Tibial nerve (tissue), 4 donors: ENCODE results near the gene PPP6R2. TPM values are rescaled to one million over a fixed set of nuclear protein-coding genes. Genes with fewer than 3 reads are reported as not detected.
A peak's percentile ranks its signal among the peaks of the same experiment; 100 is the strongest.

ENCODE experiments used
- DNase-seq, 2 donors: peaks; one replicate each; pipeline ENCODE4 v3.0.0-alpha.2; 2019; ENCODE audit warnings: low spot score in 2 of 2
- H3K27ac ChIP-seq, 4 donors: fragments of 200-600 bp; sonication (generic) in 3 of 4; one replicate each; pipeline ENCODE4 v1.5.1; 2017 to 2019; ENCODE audit warnings: mild to moderate bottlenecking in 1 of 4
- H3K27me3 ChIP-seq, 2 donors: fragments of 200-600 bp; sonication (generic) in 1 of 2; one replicate each; pipeline versions ENCODE4 v1.5.1 to v1.6.0; 2017 to 2019
- H3K36me3 ChIP-seq, 3 donors: fragments of 200-600 bp; sonication (generic); one replicate each; pipeline ENCODE4 v1.5.1; 2018 to 2019
- H3K4me1 ChIP-seq, 4 donors: fragments of 200-600 bp; sonication (generic) in 3 of 4; one replicate each; pipeline ENCODE4 v1.5.1; 2017 to 2019
- H3K4me3 ChIP-seq, 4 donors: fragments of 200-600 bp; sonication (generic) in 3 of 4; one replicate each; pipeline ENCODE4 v1.5.1; 2017 to 2019; ENCODE audit warnings: mild to moderate bottlenecking in 1 of 4, moderate library complexity in 1 of 4
- H3K9me3 ChIP-seq, 4 donors: fragments of 200-600 bp; sonication (generic) in 3 of 4; one replicate each; pipeline ENCODE4 v1.5.1; 2017 to 2019
- CTCF ChIP-seq, 5 experiments: fragments of 200-600 bp in 3 of 5; fragments of 450-650 bp in 2 of 5; sonication (generic) in 3 of 5; IDR thresholded peaks; one replicate each; pipeline ENCODE4 v1.5.1; 2016 to 2019; ENCODE audit warnings: antibody characterized with exemption in 5 of 5, mild to moderate bottlenecking in 3 of 5, moderate library complexity in 2 of 5
- EP300 ChIP-seq, 2 donors: sonication (generic); formaldehyde crosslinking; IDR thresholded peaks; one replicate each; pipeline ENCODE4 v1.6.1; 2017; ENCODE audit warnings: antibody characterized with exemption in 2 of 2, mild to moderate bottlenecking in 1 of 2
- POLR2A ChIP-seq, 2 donors: fragments of 450-650 bp; IDR thresholded peaks; one replicate each; pipeline ENCODE4 v1.6.1; 2017; ENCODE audit warnings: antibody characterized with exemption in 2 of 2, mild to moderate bottlenecking in 2 of 2, moderate library complexity in 2 of 2
- WGBS, 2 donors: methylation state at CpG; one replicate each; pipeline ENCODE4 v1.1.5; 2018; 5-methylcytosine and 5-hydroxymethylcytosine counted together
- total RNA-seq, 4 donors: library from RNA; depleted of rRNA; stranded (reverse); fragments of >200 nt; gene quantifications; one replicate each; pipeline ENCODE4 v1.1.0, GENCODE V29; 2016

Gene PPP6R2
- 100 to 1,000 TPM in 1 of 4 donors, 10 to 100 TPM in 3; 55.9 to 112 (median 76.7) TPM for total RNA-seq

- peak; percentile 76 to 78 for DNase-seq
- no peaks in the 10 kb centered on the region for H3K27me3 ChIP-seq
- peaks cover 0 to 32% (median 6%) of the 10 kb centered on the region in 4 donors for H3K4me1 ChIP-seq
- TF ChIP-seq CTCF (IDR thresholded peaks at IDR 0.05) (peak in 2 of 5 experiments; percentile 11 to 12), POLR2A (IDR thresholded peaks at IDR 0.05) (peak in 1 of 2 donors; percentile 39), EP300 (IDR thresholded peaks at IDR 0.05) (no peak)
- no peaks in the 10 kb centered on the region for H3K9me3 ChIP-seq
- peak within 1 kb of the TSS; percentile 75 to 94 (median 90) for H3K27ac ChIP-seq
- WGBS, 2 donors: 0 to 1% methylated on average over 32 to 37 of the region's 87 CpGs
- H3K36me3 ChIP-seq: no peaks in the 10 kb centered on the region
- peak within 1 kb of the TSS; percentile 65 to 100 (median 88) for H3K4me3 ChIP-seq
Observed at GRCh38 chr22:50342651-50343540, at the start of gene PPP6R2. PPP6R2 (plus strand) TSS chr22:50343327; CDS start chr22:50393909, 50,582 bp downstream.

GRCh38 chr22:50293441-50294318, 49.4 kb upstream of the PPP6R2 start:
- WGBS, 2 donors: 1 to 9% methylated on average over 22 to 35 of the region's 42 CpGs
- Histone ChIP-seq H3K36me3 (peaks cover 5 to 31% (median 15%) of the 10 kb centered on the region in 3 donors), H3K4me1 (peaks cover 0 to 92% (median 56%) of the 10 kb centered on the region in 4 donors), H3K27me3 (no peaks in the 10 kb centered on the region), H3K27ac (peak overlapping the region; percentile 54 to 93 (median 82)), H3K4me3 (peak overlapping the region; percentile 15 to 42 (median 33)), H3K9me3 (no peaks in the 10 kb centered on the region)
- TF ChIP-seq EP300 (IDR thresholded peaks at IDR 0.05) (no peak), CTCF (IDR thresholded peaks at IDR 0.05) (no peak), POLR2A (IDR thresholded peaks at IDR 0.05) (no peak)
- DNase-seq: no peak

- Histone ChIP-seq H3K4me3 (no peak overlapping the region), H3K27ac (peak overlapping the region; percentile 54 to 93 (median 82)), H3K36me3 (peaks cover under 1 to 25% (median 10%) of the 10 kb centered on the region in 3 donors), H3K9me3 (no peaks in the 10 kb centered on the region), H3K4me1 (peaks cover 0 to 93% (median 63%) of the 10 kb centered on the region in 4 donors), H3K27me3 (no peaks in the 10 kb centered on the region)
- TF ChIP-seq POLR2A (IDR thresholded peaks at IDR 0.05): no peak
- TF ChIP-seq CTCF (IDR thresholded peaks at IDR 0.05): no peak
- TF ChIP-seq EP300 (IDR thresholded peaks at IDR 0.05): no peak
- WGBS, 2 donors: 34% methylated on average over 5 of the region's 5 CpGs; no CpG with 5 or more reads in 1 of the 2 donors
- DNase-seq: no peak
Observed at GRCh38 chr22:50294319-50294656, 48.8 kb upstream of the PPP6R2 start.

GRCh38 chr22:50296658-50297490, 46.3 kb upstream of the PPP6R2 start:
- Histone ChIP-seq H3K27me3 (no peaks in the 10 kb centered on the region), H3K4me3 (no peak overlapping the region), H3K4me1 (peaks cover 0 to 100% (median 86%) of the 10 kb centered on the region in 4 donors), H3K36me3 (no peaks in the 10 kb centered on the region), H3K9me3 (no peaks in the 10 kb centered on the region), H3K27ac (peak overlapping the region in 3 of 4 donors; percentile 55 to 97 (median 92))
- WGBS, 2 donors: 34 to 37% methylated on average over 18 to 27 of the region's 29 CpGs
- DNase-seq: no peak
- TF ChIP-seq CTCF (IDR thresholded peaks at IDR 0.05) (no peak), EP300 (IDR thresholded peaks at IDR 0.05) (no peak), POLR2A (IDR thresholded peaks at IDR 0.05) (no peak)
